SK-N-SH (cell line): ENCODE measurements around the gene DUSP1. TPM values are rescaled to one million over a fixed set of nuclear protein-coding genes. Genes with fewer than 3 reads are reported as not detected.

ENCODE experiments used
- CTCF ChIA-PET: fragments of 300-600, 350-600 bp; formaldehyde crosslinking; extraction: SDS; loops from one replicate; lab custom pipeline; 2021; lab: Yijun Ruan, JAX
- POLR2A ChIA-PET: fragments of 350-600 bp; sonication (Branson Sonifier 250); formaldehyde crosslinking; extraction: SDS; loops from one replicate; lab custom pipeline; 2020; ENCODE audit warnings: antibody characterized with exemption, inconsistent platforms; lab: Yijun Ruan, JAX
- DNase-seq: peaks from one replicate; pipeline ENCODE4 v3.0.0; 2012
- H2AFZ ChIP-seq: fragments of 200-600 bp; sonication (generic); 2 replicates; pipeline ENCODE4 v1.8.1; 2016; ENCODE audit warnings: antibody characterized with exemption, mild to moderate bottlenecking, low read depth
- H3F3A ChIP-seq: fragments of 200-600 bp; sonication (generic); replicated peaks from 2 replicates; pipeline ENCODE3; 2016; ENCODE audit warnings: antibody characterized with exemption, mild to moderate bottlenecking; ENCODE audit not compliant: insufficient read depth
- H3K27ac ChIP-seq, 2 experiments: fragments of 200-500 bp in 1 of 2; fragments of 200-600 bp in 1 of 2; sonication (Bioruptor generic) in 1 of 2; sonication (generic), shearing (Covaris generic) in 1 of 2; 2 replicates each; pipeline versions ENCODE4 v1.5.1 to v1.6.1; 2014 to 2016; ENCODE audit warnings: low read depth in 2 of 2, inconsistent platforms in 1 of 2, low read length in 1 of 2, mild to moderate bottlenecking in 1 of 2, mixed read lengths in 1 of 2
- H3K27me3 ChIP-seq: fragments of 200-600 bp; sonication (generic), shearing (Covaris generic); 2 replicates; pipeline ENCODE4 v1.6.1; 2016; ENCODE audit warnings: mixed run types; ENCODE audit not compliant: insufficient read depth
- H3K36me3 ChIP-seq, 2 experiments: fragments of 200-500 bp in 1 of 2; fragments of 200-600 bp in 1 of 2; sonication (Bioruptor generic) in 1 of 2; sonication (generic) in 1 of 2; replicated peaks in 1 of 2; 2 replicates each; pipeline versions ENCODE3 to v1.5.1; 2014 to 2016; ENCODE audit warnings: low read length in 1 of 2, mild to moderate bottlenecking in 1 of 2; ENCODE audit not compliant: insufficient read depth in 2 of 2, control insufficient read depth in 1 of 2
- H3K4me1 ChIP-seq, 2 experiments: fragments of 200-500 bp in 1 of 2; fragments of 200-600 bp in 1 of 2; sonication (Bioruptor generic) in 1 of 2; sonication (generic), shearing (Covaris generic) in 1 of 2; 2 replicates each; pipeline versions ENCODE4 v1.5.1 to v1.6.1; 2014 to 2016; ENCODE audit warnings: low read depth in 1 of 2, low read length in 1 of 2, mixed run types in 1 of 2; ENCODE audit not compliant: insufficient read depth in 2 of 2, control insufficient read depth in 1 of 2
- H3K4me2 ChIP-seq: fragments of 200-600 bp; sonication (generic), shearing (Covaris generic); 2 replicates; pipeline ENCODE4 v1.6.1; 2017; ENCODE audit warnings: mixed run types
- H3K4me3 ChIP-seq, 2 experiments: fragments of 200-500 bp in 1 of 2; fragments of 200-600 bp in 1 of 2; sonication (Bioruptor generic) in 1 of 2; sonication (generic), shearing (Covaris generic) in 1 of 2; 2 replicates each; pipeline versions ENCODE4 v1.5.1 to v1.8.1; 2014 to 2016; ENCODE audit warnings: low read depth in 2 of 2, inconsistent platforms in 1 of 2, low read length in 1 of 2, mild to moderate bottlenecking in 1 of 2, mixed read lengths in 1 of 2, moderate library complexity in 1 of 2
- H3K79me2 ChIP-seq: fragments of 200-600 bp; sonication (generic); 2 replicates; pipeline ENCODE4 v1.8.1; 2017; ENCODE audit warnings: mild to moderate bottlenecking; ENCODE audit not compliant: insufficient read depth
- H3K9ac ChIP-seq: fragments of 200-600 bp; sonication (generic); 2 replicates; pipeline ENCODE4 v1.6.1; 2017; ENCODE audit warnings: mixed run types
- H3K9me2 ChIP-seq: fragments of 200-600 bp; sonication (generic); 2 replicates; pipeline ENCODE4 v1.6.1; 2017; ENCODE audit warnings: mixed run types
- H3K9me3 ChIP-seq: fragments of 200-600 bp; sonication (generic); 2 replicates; pipeline ENCODE4 v1.6.1; 2017; ENCODE audit warnings: mixed run types, mild to moderate bottlenecking, moderate library complexity
- H4K20me1 ChIP-seq: fragments of 200-600 bp; sonication (generic); 2 replicates; pipeline ENCODE4 v1.6.1; 2017; ENCODE audit warnings: mild to moderate bottlenecking, mixed run types; ENCODE audit not compliant: insufficient read depth
- CTCF ChIP-seq: fragments of 200-600 bp; sonication (generic); IDR thresholded peaks from 2 replicates; pipeline ENCODE4 v1.6.1; 2017; ENCODE audit warnings: antibody characterized with exemption, mild to moderate bottlenecking, moderate library complexity
- EZH2phosphoT487 ChIP-seq: fragments of 200-600 bp; sonication (generic); IDR thresholded peaks from 2 replicates; pipeline ENCODE4 v1.6.1; 2017; ENCODE audit warnings: low read depth, mixed run types, mild to moderate bottlenecking, antibody characterized with exemption, moderate library complexity, borderline replicate concordance
- FOSL2 ChIP-seq: IDR thresholded peaks from 2 replicates; pipeline ENCODE4 v1.4.0; 2012; ENCODE audit warnings: low read depth, mild to moderate bottlenecking, moderate library complexity, borderline replicate concordance
- FOXJ3 ChIP-seq: sonication (generic); formaldehyde crosslinking; IDR thresholded peaks from 2 replicates; pipeline ENCODE4 v1.5.1; 2020; ENCODE audit warnings: mild to moderate bottlenecking, missing genetic modification reagents
- GABPA ChIP-seq: IDR thresholded peaks from 2 replicates; pipeline ENCODE4 v1.4.0; 2012; ENCODE audit warnings: low read depth, mild to moderate bottlenecking
- IRF3 ChIP-seq: fragments of 150-350 bp; IDR thresholded peaks from 2 replicates; pipeline ENCODE4 v1.6.1; 2016; ENCODE audit warnings: mild to moderate bottlenecking, low read depth, low read length
- JUND ChIP-seq: IDR thresholded peaks from 2 replicates; pipeline ENCODE4 v1.4.0; 2012
- MAX ChIP-seq: IDR thresholded peaks from 2 replicates; pipeline ENCODE4 v1.4.0; 2012; ENCODE audit warnings: low read depth
- MEF2A ChIP-seq: IDR thresholded peaks from 2 replicates; pipeline ENCODE4 v1.4.0; 2012; ENCODE audit warnings: low read depth, borderline replicate concordance
- NFIC ChIP-seq: IDR thresholded peaks from 2 replicates; pipeline ENCODE4 v1.4.0; 2012; ENCODE audit warnings: borderline replicate concordance
- NRF1 ChIP-seq: IDR thresholded peaks from 2 replicates; pipeline ENCODE4 v1.6.1; 2012; ENCODE audit warnings: low read depth, mild to moderate bottlenecking, low read length
- PBX3 ChIP-seq: IDR thresholded peaks from 2 replicates; pipeline ENCODE4; 2012
- POLR2AphosphoS5 ChIP-seq: IDR thresholded peaks from 2 replicates; pipeline ENCODE4 v1.6.1; 2012; ENCODE audit warnings: low read depth, low read length
- RAD21 ChIP-seq: IDR thresholded peaks from 2 replicates; pipeline ENCODE4 v1.6.1; 2012; ENCODE audit warnings: mild to moderate bottlenecking, low read length
- RCOR1 ChIP-seq: fragments of 150-350 bp; IDR thresholded peaks from 2 replicates; pipeline ENCODE4 v1.6.1; 2017; ENCODE audit warnings: antibody characterized with exemption, low read length
- SIN3A ChIP-seq: IDR thresholded peaks from 2 replicates; pipeline ENCODE4 v1.6.1; 2012; ENCODE audit warnings: low read depth, mild to moderate bottlenecking, low read length, moderate library complexity, borderline replicate concordance
- SMC3 ChIP-seq: IDR thresholded peaks from 2 replicates; pipeline ENCODE4 v1.6.1; 2012; ENCODE audit warnings: low read depth, low read length, improper control_type of control experiment
- TAF1 ChIP-seq: IDR thresholded peaks from 2 replicates; pipeline ENCODE4 v1.6.1; 2012; ENCODE audit warnings: low read depth, mild to moderate bottlenecking, low read length, moderate library complexity, borderline replicate concordance
- TCF12 ChIP-seq: IDR thresholded peaks from 2 replicates; pipeline ENCODE4 v1.4.0; 2012
- TEAD4 ChIP-seq: IDR thresholded peaks from 2 replicates; pipeline ENCODE4 v1.4.0; 2012; ENCODE audit warnings: mild to moderate bottlenecking, borderline replicate concordance; ENCODE audit not compliant: insufficient read depth
- USF2 ChIP-seq: fragments of 150-350 bp; IDR thresholded peaks from 2 replicates; pipeline ENCODE4 v1.6.1; 2017; ENCODE audit warnings: antibody characterized with exemption, low read length, low read depth, borderline replicate concordance
- YY1 ChIP-seq: IDR thresholded peaks from 2 replicates; pipeline ENCODE4 v1.4.0; 2012; ENCODE audit warnings: low read depth, mild to moderate bottlenecking
- WGBS: methylation state at CpG from one replicate; pipeline ENCODE4 v1.1.6; 2017; ENCODE audit warnings: low lambda C conversion rate; 5-methylcytosine and 5-hydroxymethylcytosine counted together
- polyA plus RNA-seq, 3 experiments: library from polyadenylated mRNA; depleted of rRNA; stranded (reverse); fragments of >200 nt; gene quantifications; 2 replicates each; pipeline ENCODE4 v1.2.3, GENCODE V29; 2012

DUSP1 gene
- polyA plus RNA-seq, 1 of the 3 experiments (the other 2 are of a cell fraction) = 455 TPM

- DNase-seq = no peak
- no peaks in the 10 kb centered on the region for H3K9me3 ChIP-seq
- H3K79me2 ChIP-seq = no peaks in the 10 kb centered on the region
- no peaks in the 10 kb centered on the region for H3K36me3 ChIP-seq
- H3K4me1 ChIP-seq = no peaks in the 10 kb centered on the region
- H3K9ac ChIP-seq = no peak overlapping the region
- peak overlapping the region; percentile 23; the same call in 1 of the 2 replicates for H3K4me2 ChIP-seq
- H4K20me1 ChIP-seq = no peaks in the 10 kb centered on the region
- H3F3A ChIP-seq = peaks cover 8% of the 10 kb centered on the region
- TF ChIP-seq TCF12 (peak; percentile 69), JUND (peak; percentile 76), GABPA (no peak), FOXJ3 (CRISPR knock-in tag) (no peak), NFIC (peak; percentile 4; the same call in 1 of the 2 replicates), PBX3 (peak; percentile 43; the same call in 1 of the 2 replicates), YY1 (no peak), FOSL2 (peak; percentile 90)
- H3K4me3 ChIP-seq = no peak overlapping the region
- no peaks in the 10 kb centered on the region for H3K27me3 ChIP-seq
- no peaks in the 10 kb centered on the region for H3K9me2 ChIP-seq
- peak overlapping the region in 1 of 2 experiments; percentile 46; a peak in 2 of 4 replicates for H3K27ac ChIP-seq
- H2AFZ ChIP-seq = no peak overlapping the region
- WGBS = 34% methylated on average over 5 of the region's 5 CpGs
- POLR2A ChIA-PET = no interaction called here
- CTCF ChIA-PET = no interaction called here
Observed at GRCh38 chr5:172816925-172817562, 46.0 kb upstream of the DUSP1 start.

GRCh38 chr5:172815631-172816030 is 44.6 kb upstream of the DUSP1 start:
- H3K4me3 ChIP-seq = no peak overlapping the region
- no peaks in the 10 kb centered on the region for H3K27me3 ChIP-seq
- no peak overlapping the region for H3K9ac ChIP-seq
- H3K27ac ChIP-seq = no peak overlapping the region
- H2AFZ ChIP-seq = no peak overlapping the region
- POLR2A ChIA-PET = no interaction called here
- no peaks in the 10 kb centered on the region for H3K9me2 ChIP-seq
- no peaks in the 10 kb centered on the region for H3K9me3 ChIP-seq
- no peak for DNase-seq
- no peaks in the 10 kb centered on the region for H3K4me1 ChIP-seq
- no peak for TF ChIP-seq SMC3
- TF ChIP-seq SIN3A = no peak
- TF ChIP-seq GABPA = no peak
- TF ChIP-seq RCOR1 = no peak
- TF ChIP-seq TAF1 = no peak
- no peak for TF ChIP-seq USF2
- no peak for TF ChIP-seq IRF3
- TF ChIP-seq RAD21 = no peak
- TF ChIP-seq TCF12 = no peak
- no peak for TF ChIP-seq POLR2AphosphoS5
- TF ChIP-seq FOSL2 = no peak
- no peak for TF ChIP-seq MAX
- no peak for TF ChIP-seq NFIC
- no peak for TF ChIP-seq EZH2phosphoT487
- TF ChIP-seq CTCF = no peak
- TF ChIP-seq NRF1 = no peak
- no peak for TF ChIP-seq MEF2A
- TF ChIP-seq TEAD4 = no peak
- peaks cover 8% of the 10 kb centered on the region for H3F3A ChIP-seq
- H3K79me2 ChIP-seq = no peaks in the 10 kb centered on the region
- CTCF ChIA-PET = interaction anchor here (1.3 kb wide), 1 partner anchor 9 kb away, joined by 4 read pairs; no protein-coding TSS in a partner anchor
- WGBS = 80% methylated on average over 7 of the region's 7 CpGs
- no peaks in the 10 kb centered on the region for H4K20me1 ChIP-seq
- H3K4me2 ChIP-seq = no peak overlapping the region
- no peaks in the 10 kb centered on the region for H3K36me3 ChIP-seq
